ENCODE results near the gene FHL3.
A peak's percentile ranks its signal among the peaks of the same experiment; 100 is the strongest.

The FHL3 gene

GRCh38 chr1:38005195-38006007 is at the start of gene FHL3:
FHL3 (minus strand) TSS chr1:38005514; CDS start chr1:37999412, 6,102 bp downstream.
- DNase-seq: no peak

GRCh38 chr1:38053416-38054091 is 48.2 kb upstream of the FHL3 start:
- DNase-seq: no peak

- no peak for DNase-seq
Observed at GRCh38 chr1:38052750-38053415, 47.6 kb upstream of the FHL3 start.

- DNase-seq: no peak
Observed at GRCh38 chr1:38051079-38051543, 45.8 kb upstream of the FHL3 start.

- DNase-seq: no peak
Observed at GRCh38 chr1:38050397-38051078, 45.2 kb upstream of the FHL3 start.

GRCh38 chr1:38047603-38048141 is 42.4 kb upstream of the FHL3 start:
- DNase-seq: no peak

- DNase-seq: peak; percentile 86
Observed at GRCh38 chr1:38046884-38047602, 41.7 kb upstream of the FHL3 start.

- no peak for DNase-seq
Observed at GRCh38 chr1:38046333-38046883, 41.1 kb upstream of the FHL3 start, which contains the start of gene POU3F1. POU3F1 (minus strand) TSS chr1:38046793; CDS start chr1:38046743, 50 bp downstream.

GRCh38 chr1:38045401-38046332 is 40.4 kb upstream of the FHL3 start:
- DNase-seq: peak; percentile 37

- no peak for DNase-seq
Observed at GRCh38 chr1:38044221-38045215, 39.2 kb upstream of the FHL3 start.

GRCh38 chr1:38043036-38043747 is 37.9 kb upstream of the FHL3 start:
- no peak for DNase-seq

GRCh38 chr1:38041936-38042834 is 36.9 kb upstream of the FHL3 start:
- DNase-seq: no peak

- no peak for DNase-seq
Observed at GRCh38 chr1:38039331-38040088, 34.2 kb upstream of the FHL3 start.

GRCh38 chr1:38038861-38039260 is 33.5 kb upstream of the FHL3 start:
- no peak for DNase-seq

GRCh38 chr1:38037221-38037939 is 32.1 kb upstream of the FHL3 start:
- no peak for DNase-seq

- no peak for DNase-seq
Observed at GRCh38 chr1:38034871-38035270, 29.6 kb upstream of the FHL3 start.
